K562 (cell line): ENCODE results near the gene SLC6A20. TPM values are rescaled to one million over a fixed set of nuclear protein-coding genes. Genes with fewer than 3 reads are reported as not detected.

Experiments
- CEBPZ ChIP-seq: fragments of 150-350 bp; IDR thresholded peaks from 2 replicates; pipeline ENCODE4 v1.6.1; 2014; ENCODE audit warnings: low read depth, mild to moderate bottlenecking, low read length, borderline replicate concordance
- FOXJ2 ChIP-seq: fragments of 200-800 bp; sonication (Bioruptor generic); IDR thresholded peaks from 2 replicates; pipeline ENCODE4 v1.6.1; 2016; ENCODE audit warnings: missing genetic modification characterization, missing compliant biosample characterization
- NBN ChIP-seq: fragments of 450-650 bp; IDR thresholded peaks from 2 replicates; pipeline ENCODE4 v1.6.1; 2016; ENCODE audit warnings: low read depth, mild to moderate bottlenecking
- ZNF395 ChIP-seq: fragments of 200-800 bp; sonication (Bioruptor generic); IDR thresholded peaks from 2 replicates; pipeline ENCODE4 v1.6.1; 2017; ENCODE audit warnings: missing genetic modification characterization, missing compliant biosample characterization
- ZNF609 ChIP-seq: sonication (generic); formaldehyde crosslinking; IDR thresholded peaks from 2 replicates; pipeline ENCODE4 v1.8.1; 2023; ENCODE audit warnings: missing genetic modification reagents, mild to moderate bottlenecking, borderline replicate concordance
- polyA plus RNA-seq, 8 experiments: library from polyadenylated mRNA; depleted of rRNA in 4 of 8; stranded (reverse) in 5 of 8; unstranded in 3 of 8; fragments of >200 nt; fragmentation: Nextera tagmentation in 2 of 8; fragmentation: Illumina TruSeq in 1 of 8; extraction: Ambion mirVana in 2 of 8; extraction: Trizol in 1 of 8; gene quantifications; 2 replicates each; pipeline versions ENCODE4 v1.2.1 to v1.2.3, GENCODE V29; 2011 to 2014; ENCODE audit warnings: inconsistent platforms in 1 of 8, missing spikeins in 1 of 8
- total RNA-seq, 7 experiments: library from RNA; depleted of rRNA in 6 of 7; stranded (reverse); fragments of >200 nt in 6 of 7; fragmentation: Illumina TruSeq in 2 of 7; extraction: Trizol in 2 of 7; gene quantifications; 2 replicates each; pipeline versions ENCODE4 v1.2.1 to v1.2.3, GENCODE V29; 2011 to 2021; ENCODE audit warnings: low replicate concordance in 1 of 7

Gene SLC6A20
- total and polyA plus RNA-seq, 9 of the 15 experiments (the other 6 are each of a cell fraction or from before 2014, with no cell fraction given): not detected

DNA sequence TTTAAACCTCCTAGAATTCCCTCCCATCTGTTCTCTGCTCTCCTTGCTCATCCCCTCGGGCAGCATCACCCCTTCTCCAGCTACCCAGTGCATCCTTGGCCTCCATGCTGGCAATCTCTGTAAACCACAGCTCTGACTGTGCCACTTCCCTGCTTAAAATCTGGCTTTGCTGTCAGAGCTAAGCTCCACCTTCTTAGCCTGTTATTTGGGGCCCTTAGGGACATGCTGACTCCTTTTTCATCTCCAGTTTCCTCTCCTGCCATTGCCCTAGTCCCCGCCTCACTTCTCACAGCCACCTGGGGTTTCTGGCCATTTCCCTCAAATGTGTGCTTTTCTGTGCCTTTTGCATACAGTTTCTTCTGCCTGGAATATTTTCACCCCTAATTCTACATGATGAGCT is 5.7 kb downstream of the SLC6A20 start (continued):
- TF ChIP-seq ZNF609 (CRISPR knock-in tag) (no peak), FOXJ2 (tag) (no peak), NBN (no peak), ZNF395 (CRISPR knock-in tag) (no peak), CEBPZ (no peak)
